ENCODE data around the gene DNMT1. TPM values are rescaled to one million over a fixed set of nuclear protein-coding genes. Genes with fewer than 3 reads are reported as not detected.

DNMT1 gene
- total and polyA plus RNA-seq, 2 donors (not counting 1 experiment from before 2014, with no cell fraction given): 53.0 to 119 TPM

DNA sequence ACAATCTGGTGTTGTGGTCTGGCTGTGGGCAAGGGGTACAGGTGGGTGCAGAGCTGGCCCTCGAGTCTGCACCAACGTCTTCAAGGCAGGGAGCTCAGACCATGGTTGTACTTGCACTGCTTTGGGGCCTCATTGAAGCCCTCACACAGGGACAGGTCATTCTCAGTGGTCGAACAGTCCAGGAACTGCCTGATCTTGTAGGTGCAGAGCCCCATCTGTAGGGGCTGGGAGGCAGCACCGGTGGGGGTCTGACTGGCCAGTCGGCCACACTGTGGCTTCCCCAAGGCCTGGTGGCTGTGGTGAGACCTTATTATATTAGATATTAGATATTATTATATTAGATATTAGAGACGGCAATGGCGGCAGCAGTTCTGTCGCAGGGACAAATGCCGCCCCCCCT is 22.3 kb upstream of the DNMT1 start:
- ATAC-seq (ENCODE audit: low read depth) (no peak), DNase-seq (no peak)
- H3K4me3 ChIP-seq (ENCODE audit: control extremely low read depth in 1 of 5, extremely low read depth in 1 of 5, insufficient read depth in 1 of 5, low read depth in 2 of 5, low read length in 4 of 5): no peak overlapping the region
- ChIA-PET POLR2A (interaction anchor here (0.7 kb wide), 1 partner anchor 103 kb away, joined by 3 read pairs; no protein-coding TSS in a partner anchor), CTCF (interaction anchor here (1.1 kb wide), 1 partner anchor 33 kb away, joined by 3 read pairs; no protein-coding TSS in a partner anchor)
- H4K20me1 ChIP-seq (ENCODE audit: control insufficient read depth, insufficient read depth, low read length, poor library complexity, severe bottlenecking): no peaks in the 10 kb centered on the region
- no peak overlapping the region for H3K27ac Mint-ChIP-seq
- TF ChIP-seq, protein P1, sequence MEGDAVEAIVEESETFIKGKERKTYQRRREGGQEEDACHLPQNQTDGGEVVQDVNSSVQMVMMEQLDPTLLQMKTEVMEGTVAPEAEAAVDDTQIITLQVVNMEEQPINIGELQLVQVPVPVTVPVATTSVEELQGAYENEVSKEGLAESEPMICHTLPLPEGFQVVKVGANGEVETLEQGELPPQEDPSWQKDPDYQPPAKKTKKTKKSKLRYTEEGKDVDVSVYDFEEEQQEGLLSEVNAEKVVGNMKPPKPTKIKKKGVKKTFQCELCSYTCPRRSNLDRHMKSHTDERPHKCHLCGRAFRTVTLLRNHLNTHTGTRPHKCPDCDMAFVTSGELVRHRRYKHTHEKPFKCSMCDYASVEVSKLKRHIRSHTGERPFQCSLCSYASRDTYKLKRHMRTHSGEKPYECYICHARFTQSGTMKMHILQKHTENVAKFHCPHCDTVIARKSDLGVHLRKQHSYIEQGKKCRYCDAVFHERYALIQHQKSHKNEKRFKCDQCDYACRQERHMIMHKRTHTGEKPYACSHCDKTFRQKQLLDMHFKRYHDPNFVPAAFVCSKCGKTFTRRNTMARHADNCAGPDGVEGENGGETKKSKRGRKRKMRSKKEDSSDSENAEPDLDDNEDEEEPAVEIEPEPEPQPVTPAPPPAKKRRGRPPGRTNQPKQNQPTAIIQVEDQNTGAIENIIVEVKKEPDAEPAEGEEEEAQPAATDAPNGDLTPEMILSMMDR (IDR thresholded peaks at IDR 0.05): no peak
- no peak for TF ChIP-seq EZH2 (IDR thresholded peaks at IDR 0.05; ENCODE audit: borderline replicate concordance, insufficient read depth, low read depth, low read length, poor library complexity, severe bottlenecking)
- peaks cover 10% of the 10 kb centered on the region for H3K4me1 Mint-ChIP-seq
- no peak overlapping the region for H2AFZ ChIP-seq (ENCODE audit: insufficient read depth, low read depth, low read length, poor library complexity, severe bottlenecking)
- H3K9me3 Mint-ChIP-seq (ENCODE audit: insufficient read depth): no peaks in the 10 kb centered on the region
- no peaks in the 10 kb centered on the region for H3K27me3 Mint-ChIP-seq
- no peak overlapping the region for H3K4me2 ChIP-seq (replicated peaks; ENCODE audit: low read depth, low read length, poor library complexity, severe bottlenecking)
- no peaks in the 10 kb centered on the region for H3K36me3 ChIP-seq (replicated peaks in 1 of 2; ENCODE audit: control extremely low read depth in 1 of 2, control insufficient read depth in 1 of 2, extremely low read depth in 1 of 2, insufficient read depth in 2 of 2, low read length in 1 of 2)
- H3K27ac ChIP-seq (ENCODE audit: low read length in 2 of 2): no peak overlapping the region
- WGBS (ENCODE audit: insufficient coverage): 94% methylated on average over 5 of the region's 9 CpGs
- no peaks in the 10 kb centered on the region for H3K9me3 ChIP-seq (ENCODE audit: control extremely low read depth in 1 of 3, control insufficient read depth in 2 of 3, insufficient read depth in 1 of 3, low read length in 2 of 3)
- no peak overlapping the region for H3K9ac ChIP-seq (ENCODE audit: low read length)
- no peak overlapping the region for H3K4me3 Mint-ChIP-seq
- intact Hi-C loops (cut with micrococcal nuclease): loop anchor here (5.0 kb wide), 1 partner anchor 35 kb away; the partner anchor contains the start of gene MRPL4
- H3K79me2 ChIP-seq (ENCODE audit: control insufficient read depth, insufficient read depth, low read length): no peaks in the 10 kb centered on the region
- H3K27me3 ChIP-seq (replicated peaks in 1 of 4; ENCODE audit: control extremely low read depth in 1 of 4, control insufficient read depth in 3 of 4, insufficient read depth in 4 of 4, low read length in 3 of 4): no peaks in the 10 kb centered on the region
- H3K4me1 ChIP-seq (ENCODE audit: control insufficient read depth in 2 of 2, insufficient read depth in 2 of 2, low read length in 2 of 2): peaks cover 5 to 6% of the 10 kb centered on the region in 2 donors

DNA sequence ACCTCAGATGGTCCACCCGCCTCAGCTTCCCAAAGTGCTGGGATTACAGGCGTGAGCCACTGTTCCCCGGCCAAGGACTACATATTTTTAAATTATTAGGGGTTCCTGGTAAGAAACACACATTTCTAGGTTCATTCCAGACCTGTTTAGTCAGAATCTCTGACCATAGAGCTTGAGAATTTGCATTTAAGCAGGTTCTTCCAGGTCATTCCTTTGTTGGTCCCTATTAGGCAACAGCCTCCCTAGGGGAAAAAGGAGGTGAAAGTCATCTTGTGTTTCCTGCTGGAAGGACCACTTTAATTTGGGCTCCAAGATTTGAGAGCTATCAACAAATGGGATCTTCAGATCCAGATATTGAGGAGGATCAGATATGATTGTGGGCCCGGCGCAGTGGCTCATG is 20.0 kb upstream of the DNMT1 start:
- Histone ChIP-seq H3K79me2 (ENCODE audit: control insufficient read depth, insufficient read depth, low read length) (no peaks in the 10 kb centered on the region), H3K36me3 (replicated peaks in 1 of 2; ENCODE audit: control extremely low read depth in 1 of 2, control insufficient read depth in 1 of 2, extremely low read depth in 1 of 2, insufficient read depth in 2 of 2, low read length in 1 of 2) (no peaks in the 10 kb centered on the region), H3K4me1 (ENCODE audit: control insufficient read depth in 2 of 2, insufficient read depth in 2 of 2, low read length in 2 of 2) (peaks cover 4% of the 10 kb centered on the region in 2 donors), H3K4me3 (ENCODE audit: control extremely low read depth in 1 of 5, extremely low read depth in 1 of 5, insufficient read depth in 1 of 5, low read depth in 2 of 5, low read length in 4 of 5) (no peak overlapping the region), H3K9ac (ENCODE audit: low read length) (no peak overlapping the region), H4K20me1 (ENCODE audit: control insufficient read depth, insufficient read depth, low read length, poor library complexity, severe bottlenecking) (no peaks in the 10 kb centered on the region), H3K27ac (ENCODE audit: low read length in 2 of 2) (no peak overlapping the region), H3K4me2 (replicated peaks; ENCODE audit: low read depth, low read length, poor library complexity, severe bottlenecking) (no peak overlapping the region), H3K9me3 (ENCODE audit: control extremely low read depth in 1 of 3, control insufficient read depth in 2 of 3, insufficient read depth in 1 of 3, low read length in 2 of 3) (no peaks in the 10 kb centered on the region), H2AFZ (ENCODE audit: insufficient read depth, low read depth, low read length, poor library complexity, severe bottlenecking) (no peak overlapping the region), H3K27me3 (replicated peaks in 1 of 4; ENCODE audit: control extremely low read depth in 1 of 4, control insufficient read depth in 3 of 4, insufficient read depth in 4 of 4, low read length in 3 of 4) (no peaks in the 10 kb centered on the region)
- intact Hi-C loops (cut with micrococcal nuclease): loop anchor here (5.0 kb wide), 1 partner anchor 38 kb away; the partner anchor contains the start of gene MRPL4
- H3K4me1 Mint-ChIP-seq: peaks cover 5% of the 10 kb centered on the region
- no peaks in the 10 kb centered on the region for H3K27me3 Mint-ChIP-seq
- no peak for TF ChIP-seq EZH2 (IDR thresholded peaks at IDR 0.05; ENCODE audit: borderline replicate concordance, insufficient read depth, low read depth, low read length, poor library complexity, severe bottlenecking)
- TF ChIP-seq, protein P1 (IDR thresholded peaks at IDR 0.05): no peak
- ChIA-PET POLR2A (no interaction called here), CTCF (interaction anchor here (0.6 to 1.9 kb wide), 3 partner anchors 10 to 897 kb away, joined by 3 to 10 read pairs (median 4); no protein-coding TSS in a partner anchor)
- no peaks in the 10 kb centered on the region for H3K9me3 Mint-ChIP-seq (ENCODE audit: insufficient read depth)
- no peak for ATAC-seq (ENCODE audit: low read depth)
- H3K4me3 Mint-ChIP-seq: no peak overlapping the region
- H3K27ac Mint-ChIP-seq: no peak overlapping the region
- WGBS (ENCODE audit: insufficient coverage): no CpG with 5 or more reads among the region's 5 CpGs
- DNase-seq: no peak
